Pancreas (tissue), 10 donors: ENCODE measurements around the gene CLCN1. TPM values are rescaled to one million over a fixed set of nuclear protein-coding genes. Genes with fewer than 3 reads are reported as not detected.

Experiments
- ATAC-seq, 4 donors: fragments of 200-7000 bp; cut with Tn5 transposase; one replicate each; pipeline versions ENCODE4 v1.8.0 to v1.9.1; 2020; ENCODE audit warnings: mild to moderate bottlenecking in 4 of 4, moderate library complexity in 4 of 4
- DNase-seq, 6 donors: peaks; one replicate each; pipeline ENCODE4 v3.0.0-alpha.2; 2020
- FAIRE-seq: peaks from 2 replicates; lab custom pipeline; 2012; peaks lifted over from hg19 to GRCh38; lab: Jason Lieb, UNC
- H3K27ac ChIP-seq, 4 donors: fragments of 200-600 bp; sonication (generic); 1 replicate in 3 of 4; 2 replicates in 1 of 4; pipeline versions ENCODE4 v1.5.0 to v1.8.0; 2020
- H3K27me3 ChIP-seq, 4 donors: fragments of 200-600 bp; one replicate each; pipeline ENCODE4 v1.8.0; 2021
- H3K36me3 ChIP-seq, 3 donors: fragments of 200-600 bp; sonication (generic) in 1 of 3; one replicate each; pipeline versions ENCODE4 v1.5.0 to v1.8.0; 2020 to 2021
- H3K4me1 ChIP-seq, 3 donors: fragments of 200-600 bp; one replicate each; pipeline ENCODE4 v1.8.0; 2021
- H3K4me3 ChIP-seq, 4 donors: fragments of 200-600 bp; sonication (generic) in 2 of 4; one replicate each; pipeline versions ENCODE4 v1.5.0 to v1.8.0; 2020 to 2021
- H3K9me3 ChIP-seq, 4 donors: fragments of 200-600 bp; one replicate each; pipeline ENCODE4 v1.8.0; 2021
- CTCF ChIP-seq, 4 donors: fragments of 200-600 bp; sonication (generic) in 3 of 4; IDR thresholded peaks; one replicate each; pipeline versions ENCODE4 v1.5.0 to v1.8.0; 2021; ENCODE audit warnings: antibody characterized with exemption in 4 of 4
- WGBS, 2 donors: extraction: QIAGEN DNeasy Blood & Tissue Kit; methylation state at CpG; one replicate each; pipeline ENCODE4 v1.1.7; 2013; 5-methylcytosine and 5-hydroxymethylcytosine counted together
- intact Hi-C, 3 donors: fragments of 100-400 bp; cut with DNase I; formaldehyde crosslinking; loops; one replicate each; pipeline versions ENCODE4 v1.11.1 to v1.14.2; 2022
- polyA plus RNA-seq, 2 donors: library from polyadenylated mRNA; stranded (reverse); fragments of 200-250 nt; gene quantifications; one replicate each; pipeline ENCODE4 v1.2.3, GENCODE V29; 2013
- total RNA-seq, 6 donors: library from RNA; stranded (reverse); fragmentation: NEBNext Ultra II Directional in 4 of 6; extraction: Animal tissue kit (Norgen Biotek cat#: 25700) in 4 of 6; gene quantifications; one replicate each; pipeline versions ENCODE4 v1.2.1 to v1.2.4, GENCODE V29; 2021 to 2023
- donor health status: healthy with polysubstance abuse.
- donor health status: DM: no; HTN: no; CAD: no; lungs with moderate emphysema.
- donor health status: DM: no; HTN: no; CAD: no.
- donor health status: control.
- donor health status: control.
- donor health status: Bipolar disorder and iron deficiency.
- donor health status: DM: yes; HTN: yes; CAD: no.
- donor health status: DM: no; HTN: no; CAD: no.
- donor health status: DM: no; HTN: no; CAD: no.
- donor health status: DM: yes; HTN: yes; CAD: no.

The CLCN1 gene
- total and polyA plus RNA-seq, 8 donors: 0.05 to 0.06 TPM; not detected in 6

GRCh38 chr7:143397710-143398530 is 82.0 kb downstream of the CLCN1 start:
- FAIRE-seq (no peak), DNase-seq (no peak), ATAC-seq (no peak)
- Histone ChIP-seq H3K4me3 (no peak overlapping the region), H3K27me3 (no peaks in the 10 kb centered on the region), H3K4me1 (peaks cover 0 to 8% (median 7%) of the 10 kb centered on the region in 3 donors), H3K27ac (no peak overlapping the region), H3K9me3 (no peaks in the 10 kb centered on the region), H3K36me3 (peaks cover 0 to 6% (median 0%) of the 10 kb centered on the region in 3 donors)
- TF ChIP-seq CTCF (IDR thresholded peaks at IDR 0.05): no peak
- 90 to 92% methylated on average over 16 of the region's 16 CpGs for WGBS, 2 donors
- intact Hi-C loops: no loop called here

GRCh38 chr7:143398616-143399015 is 82.7 kb downstream of the CLCN1 start:
- peaks cover 0 to 6% (median 0%) of the 10 kb centered on the region in 3 donors for H3K36me3 ChIP-seq
- WGBS, 2 donors: 87 to 91% methylated on average over 14 of the region's 14 CpGs
- H3K27ac ChIP-seq: no peak overlapping the region
- no peaks in the 10 kb centered on the region for H3K9me3 ChIP-seq
- ATAC-seq (no peak), DNase-seq (no peak), FAIRE-seq (no peak)
- intact Hi-C loops: no loop called here
- TF ChIP-seq CTCF (IDR thresholded peaks at IDR 0.05): no peak
- no peaks in the 10 kb centered on the region for H3K27me3 ChIP-seq
- H3K4me3 ChIP-seq: no peak overlapping the region
- H3K4me1 ChIP-seq: peaks cover 0 to 3% (median under 1%) of the 10 kb centered on the region in 3 donors

- Histone ChIP-seq H3K27ac (no peak overlapping the region), H3K27me3 (no peaks in the 10 kb centered on the region), H3K9me3 (no peaks in the 10 kb centered on the region), H3K4me1 (no peaks in the 10 kb centered on the region), H3K4me3 (no peak overlapping the region), H3K36me3 (peaks cover 0 to 6% (median 0%) of the 10 kb centered on the region in 3 donors)
- DNase-seq (no peak), FAIRE-seq (no peak), ATAC-seq (no peak)
- intact Hi-C loops: no loop called here
- 93 to 96% methylated on average over 8 of the region's 8 CpGs for WGBS, 2 donors
- TF ChIP-seq CTCF (IDR thresholded peaks at IDR 0.05): no peak
These were observed 83.2 kb downstream of the CLCN1 start for GRCh38 chr7:143399151-143399550.

GRCh38 chr7:143399642-143400041 is 83.7 kb downstream of the CLCN1 start:
- intact Hi-C loops: no loop called here
- 94 to 96% methylated on average over 19 to 20 of the region's 20 CpGs for WGBS, 2 donors

More at GRCh38 chr7:143399642-143400041, 83.7 kb downstream of the CLCN1 start:
- DNase-seq (no peak), FAIRE-seq (no peak), ATAC-seq (no peak)
- Histone ChIP-seq H3K27me3 (no peaks in the 10 kb centered on the region), H3K9me3 (no peaks in the 10 kb centered on the region), H3K36me3 (peaks cover 0 to 6% (median 0%) of the 10 kb centered on the region in 3 donors), H3K4me1 (no peaks in the 10 kb centered on the region), H3K27ac (no peak overlapping the region), H3K4me3 (no peak overlapping the region)
- TF ChIP-seq CTCF (IDR thresholded peaks at IDR 0.05): no peak
